ENCODE results near the gene TK2.

- TF ChIP-seq POLR2A (IDR thresholded peaks at IDR 0.05), result no peak
- TF ChIP-seq CTCF (IDR thresholded peaks at IDR 0.05), result no peak
Measured at GRCh38 chr16:66473654-66474519, 76.0 kb downstream of the TK2 start.

Data from heart left ventricle (tissue), 13 donors.